ENCODE data around the gene MKRN1.

DNA sequence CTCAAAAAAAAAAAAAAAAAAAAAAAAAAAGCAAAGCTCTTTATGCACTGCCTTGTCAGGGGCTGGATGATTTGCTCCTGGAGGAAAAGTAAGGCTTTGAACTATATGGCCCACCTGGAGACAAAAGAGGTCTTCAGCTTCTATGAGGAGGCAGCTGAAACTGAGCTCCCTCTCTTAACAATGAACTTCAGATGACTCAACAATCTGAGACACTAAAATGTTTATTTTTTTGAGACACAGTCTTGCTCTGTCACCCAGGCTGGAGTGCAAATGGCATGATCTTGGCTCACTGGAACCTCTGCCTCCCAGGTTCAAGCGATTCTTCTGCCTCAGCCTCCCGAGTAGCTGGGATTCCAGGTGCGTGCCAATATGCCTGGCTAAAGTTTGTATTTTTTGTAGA, 38.7 kb downstream of the MKRN1 start:
- no peak for TF ChIP-seq EZH2phosphoT487 (IDR thresholded peaks at IDR 0.05; ENCODE audit: borderline replicate concordance, low read length)
- TF ChIP-seq, protein P1, sequence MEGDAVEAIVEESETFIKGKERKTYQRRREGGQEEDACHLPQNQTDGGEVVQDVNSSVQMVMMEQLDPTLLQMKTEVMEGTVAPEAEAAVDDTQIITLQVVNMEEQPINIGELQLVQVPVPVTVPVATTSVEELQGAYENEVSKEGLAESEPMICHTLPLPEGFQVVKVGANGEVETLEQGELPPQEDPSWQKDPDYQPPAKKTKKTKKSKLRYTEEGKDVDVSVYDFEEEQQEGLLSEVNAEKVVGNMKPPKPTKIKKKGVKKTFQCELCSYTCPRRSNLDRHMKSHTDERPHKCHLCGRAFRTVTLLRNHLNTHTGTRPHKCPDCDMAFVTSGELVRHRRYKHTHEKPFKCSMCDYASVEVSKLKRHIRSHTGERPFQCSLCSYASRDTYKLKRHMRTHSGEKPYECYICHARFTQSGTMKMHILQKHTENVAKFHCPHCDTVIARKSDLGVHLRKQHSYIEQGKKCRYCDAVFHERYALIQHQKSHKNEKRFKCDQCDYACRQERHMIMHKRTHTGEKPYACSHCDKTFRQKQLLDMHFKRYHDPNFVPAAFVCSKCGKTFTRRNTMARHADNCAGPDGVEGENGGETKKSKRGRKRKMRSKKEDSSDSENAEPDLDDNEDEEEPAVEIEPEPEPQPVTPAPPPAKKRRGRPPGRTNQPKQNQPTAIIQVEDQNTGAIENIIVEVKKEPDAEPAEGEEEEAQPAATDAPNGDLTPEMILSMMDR (IDR thresholded peaks at IDR 0.05; ENCODE audit: low read depth, low read length, poor library complexity, severe bottlenecking), result no peak

Measured in DOHH2 (cell line).